Natural killer cell treated with Interleukin-12 subunit alpha and Interleukin-12 subunit beta and Interleukin-15 and Interleukin-18, amount 100 ng/mL, for 72 hours (primary cell): ENCODE measurements around the gene PIGX. TPM values are rescaled to one million over a fixed set of nuclear protein-coding genes. Genes with fewer than 3 reads are reported as not detected.

Experiments used
- ATAC-seq, 2 donors: fragments of 150-1000 bp; cut with Tn5 transposase in 1 of 2; sonication (Bioruptor Pico), chemical (Tn5 transposase) in 1 of 2; 2 replicates each; pipeline ENCODE4 v1.10.0; 2021
- DNase-seq: peaks from one replicate; pipeline ENCODE4 v3.0.0; 2022; ENCODE audit warnings: low spot score
- H3K27ac Mint-ChIP-seq, 2 donors: 1 replicate in 1 of 2; 2 replicates in 1 of 2; pipeline ENCODE4 v1.8.0; 2022; ENCODE audit warnings: mixed read lengths in 2 of 2, mild to moderate bottlenecking in 1 of 2, moderate library complexity in 1 of 2
- H3K27me3 Mint-ChIP-seq, 2 donors: 1 replicate in 1 of 2; 2 replicates in 1 of 2; pipeline ENCODE4 v1.8.0; 2022; ENCODE audit warnings: mixed read lengths in 2 of 2
- H3K36me3 Mint-ChIP-seq: one replicate; pipeline ENCODE4 v1.8.0; 2022; ENCODE audit warnings: mixed read lengths
- H3K4me1 Mint-ChIP-seq, 2 donors: 1 replicate in 1 of 2; 2 replicates in 1 of 2; pipeline ENCODE4 v1.8.0; 2022; ENCODE audit warnings: low read depth in 2 of 2, mixed read lengths in 2 of 2, mild to moderate bottlenecking in 1 of 2
- H3K4me3 Mint-ChIP-seq: one replicate; pipeline ENCODE4 v1.8.0; 2022; ENCODE audit warnings: mixed read lengths
- H3K9me3 Mint-ChIP-seq: 2 replicates; pipeline ENCODE4 v1.8.0; 2022; ENCODE audit warnings: mixed read lengths
- total RNA-seq, 2 donors: library from RNA; stranded (reverse); gene quantifications; one replicate each; pipeline ENCODE4 v1.2.3, GENCODE V29; 2022

PIGX gene
- total RNA-seq, 2 donors from 2014 or later = 28.1 to 33.6 TPM

DNA sequence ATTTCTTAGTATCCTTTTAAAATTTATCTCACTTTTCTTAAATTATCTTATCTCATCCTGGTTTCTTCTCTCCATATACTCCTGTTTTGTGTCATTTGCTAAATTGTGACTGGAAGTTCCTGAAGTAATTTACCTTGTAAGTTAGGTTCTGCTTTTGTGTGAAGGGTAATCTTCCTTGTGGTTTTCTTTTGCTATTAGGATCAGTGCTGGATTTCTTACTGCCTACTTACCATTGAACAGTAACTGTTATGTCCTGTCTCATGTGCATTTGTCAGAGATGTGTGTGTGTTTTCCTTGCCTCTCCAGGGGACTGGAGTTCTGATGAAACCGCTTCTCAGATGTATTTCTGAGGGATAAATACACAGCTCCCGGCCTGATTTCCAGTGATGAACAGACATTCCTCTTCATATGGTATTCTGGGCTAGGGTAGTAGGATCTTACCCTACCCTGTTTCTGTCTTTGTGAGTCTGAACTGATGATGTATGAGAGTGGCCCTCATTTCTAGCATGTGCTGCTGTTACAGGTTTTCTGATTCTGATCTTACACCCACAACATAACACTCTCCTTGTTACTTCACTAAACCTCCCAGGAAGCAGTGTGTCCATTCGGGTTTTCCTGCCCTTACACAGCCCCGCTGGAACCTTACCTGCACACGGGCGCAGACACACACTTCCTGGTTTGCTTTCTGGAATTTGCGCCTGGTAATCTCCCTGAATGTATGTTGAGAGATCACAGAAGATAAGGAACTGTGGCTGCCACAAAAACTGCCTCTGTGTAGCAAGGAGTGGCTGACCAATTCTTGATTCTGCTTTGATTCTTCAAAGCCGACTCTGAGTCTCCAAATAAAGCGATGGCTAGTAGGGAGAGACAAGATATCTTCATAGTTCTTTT is 42.2 kb downstream of the PIGX start:
- H3K36me3 Mint-ChIP-seq = peaks cover 31% of the 10 kb centered on the region
- peaks cover 40 to 48% of the 10 kb centered on the region in 2 donors for H3K4me1 Mint-ChIP-seq
- H3K4me3 Mint-ChIP-seq = no peak overlapping the region
- H3K27me3 Mint-ChIP-seq = no peaks in the 10 kb centered on the region
- peaks cover 7% of the 10 kb centered on the region for H3K9me3 Mint-ChIP-seq
- no peak for DNase-seq
- ATAC-seq = no peak
- H3K27ac Mint-ChIP-seq = peak overlapping the region in 1 of 2 donors; percentile 56

DNA sequence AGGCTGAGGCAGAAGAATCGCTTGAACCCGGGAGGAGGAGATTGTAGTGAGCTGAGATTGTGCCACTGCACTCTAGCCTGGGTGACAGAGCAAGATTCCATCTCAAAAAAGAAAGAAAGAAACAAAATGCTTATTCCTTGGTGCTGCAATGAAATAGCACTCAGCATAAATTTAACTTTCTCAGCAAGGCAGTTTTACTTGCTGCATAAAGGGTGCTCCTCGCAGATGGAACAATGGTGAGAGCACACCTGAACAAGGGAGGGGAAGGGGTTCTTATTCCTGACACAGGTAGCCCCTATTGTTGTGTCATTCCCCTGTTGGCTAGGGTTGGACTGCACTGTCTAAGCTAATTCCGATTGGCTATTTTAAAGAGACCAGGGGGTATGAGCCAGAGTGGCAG is 44.6 kb downstream of the PIGX start:
- Mint-ChIP-seq H3K4me1 (peaks cover 39 to 43% of the 10 kb centered on the region in 2 donors), H3K27me3 (no peaks in the 10 kb centered on the region), H3K9me3 (peaks cover 7% of the 10 kb centered on the region), H3K36me3 (peaks cover 31% of the 10 kb centered on the region), H3K27ac (no peak overlapping the region), H3K4me3 (no peak overlapping the region)
- DNase-seq (no peak), ATAC-seq (no peak)

DNA sequence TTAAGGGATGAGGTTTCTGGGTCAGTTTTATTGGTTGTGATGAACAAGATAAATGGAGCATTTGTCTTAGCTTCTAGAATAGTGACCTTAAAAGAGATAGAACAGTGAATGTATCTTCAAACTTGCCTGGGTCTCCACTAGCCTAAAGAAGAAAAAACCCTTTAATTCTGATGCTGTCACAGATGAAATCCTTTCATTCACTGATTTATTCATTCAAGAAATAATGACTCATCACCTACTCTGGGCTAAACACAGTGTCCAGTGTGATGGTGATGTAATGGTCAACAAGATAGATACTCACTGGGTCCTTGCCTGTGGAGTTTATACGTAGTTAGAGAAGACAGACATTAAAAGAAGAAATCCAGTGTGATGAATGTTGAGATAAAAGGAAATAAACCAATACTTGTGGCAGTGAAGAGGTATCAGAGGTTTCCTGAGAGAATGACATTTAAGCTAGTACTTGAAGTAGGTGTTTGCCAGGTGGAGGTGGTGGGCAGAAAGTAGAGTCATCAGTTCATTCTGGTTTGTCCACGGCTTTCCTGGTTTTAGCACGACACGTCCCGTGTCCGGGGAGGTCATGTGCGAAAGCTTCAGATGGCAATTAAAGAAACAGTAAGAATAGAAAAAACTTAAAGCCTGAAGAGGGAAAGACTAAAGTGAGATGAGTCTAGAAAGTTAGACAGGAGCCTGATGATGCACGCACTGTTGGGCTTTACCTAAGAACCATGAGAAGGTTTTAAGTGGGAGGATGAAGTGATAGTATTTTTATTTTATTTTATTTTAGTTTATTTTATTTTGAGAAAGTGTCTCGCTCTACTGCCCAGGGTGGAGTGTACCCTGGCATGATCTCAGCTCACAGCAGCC is 45.9 kb downstream of the PIGX start:
- Mint-ChIP-seq H3K4me1 (peaks cover 41 to 47% of the 10 kb centered on the region in 2 donors), H3K27me3 (no peaks in the 10 kb centered on the region), H3K36me3 (peaks cover 31% of the 10 kb centered on the region), H3K27ac (peak overlapping the region; percentile 21 to 41), H3K9me3 (peaks cover 7% of the 10 kb centered on the region), H3K4me3 (no peak overlapping the region)
- ATAC-seq (no peak), DNase-seq (no peak)

DNA sequence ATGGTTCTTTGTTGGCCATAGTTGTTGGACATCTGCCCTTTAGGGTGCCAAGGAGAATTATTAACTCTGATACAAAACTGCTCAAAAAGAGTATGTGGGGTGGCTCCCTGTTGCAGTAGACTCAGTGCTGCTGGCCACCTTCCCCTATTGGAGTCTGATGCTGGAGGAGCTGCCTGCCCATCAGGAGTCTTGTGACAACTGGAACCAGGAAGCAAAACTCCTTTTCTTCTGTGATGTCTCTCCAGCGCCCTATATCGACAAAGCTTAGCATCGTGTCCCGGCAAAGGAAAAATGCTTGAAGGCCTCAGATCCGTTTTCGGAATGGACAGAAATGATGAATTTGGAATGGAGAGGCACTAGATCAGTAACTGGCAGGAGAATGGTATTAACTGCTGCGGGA is 51.0 kb downstream of the PIGX start:
- H3K4me3 Mint-ChIP-seq = no peak overlapping the region
- H3K27me3 Mint-ChIP-seq = no peaks in the 10 kb centered on the region
- DNase-seq (no peak), ATAC-seq (no peak)
- no peaks in the 10 kb centered on the region for H3K9me3 Mint-ChIP-seq
- no peak overlapping the region for H3K27ac Mint-ChIP-seq
- peaks cover 20% of the 10 kb centered on the region in 2 donors for H3K4me1 Mint-ChIP-seq
- H3K36me3 Mint-ChIP-seq = peaks cover 6% of the 10 kb centered on the region

DNA sequence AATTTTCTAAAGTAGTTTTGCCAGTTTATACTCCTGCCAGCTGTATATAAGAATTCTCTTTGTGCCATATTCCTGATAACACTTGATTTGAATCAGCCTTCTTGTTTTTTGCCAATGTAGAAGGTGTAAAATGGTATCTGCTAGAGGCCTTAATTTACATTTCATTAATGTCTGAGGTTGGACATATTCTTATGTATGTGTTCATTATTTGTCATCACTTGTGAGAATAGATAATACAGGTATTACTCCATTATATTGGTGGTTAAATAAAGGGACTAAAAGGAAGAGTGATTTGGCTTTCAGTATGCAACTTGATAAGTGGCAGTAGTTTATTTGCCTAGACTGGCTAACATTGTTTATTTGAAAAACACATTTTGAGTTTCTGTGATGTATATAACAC is 53.3 kb downstream of the PIGX start:
- H3K9me3 Mint-ChIP-seq = no peaks in the 10 kb centered on the region
- DNase-seq = no peak
- ATAC-seq = no peak
- peaks cover 10 to 13% of the 10 kb centered on the region in 2 donors for H3K4me1 Mint-ChIP-seq
- H3K27ac Mint-ChIP-seq = no peak overlapping the region
- no peak overlapping the region for H3K4me3 Mint-ChIP-seq
- H3K36me3 Mint-ChIP-seq = peaks cover 5% of the 10 kb centered on the region
- H3K27me3 Mint-ChIP-seq = no peaks in the 10 kb centered on the region

DNA sequence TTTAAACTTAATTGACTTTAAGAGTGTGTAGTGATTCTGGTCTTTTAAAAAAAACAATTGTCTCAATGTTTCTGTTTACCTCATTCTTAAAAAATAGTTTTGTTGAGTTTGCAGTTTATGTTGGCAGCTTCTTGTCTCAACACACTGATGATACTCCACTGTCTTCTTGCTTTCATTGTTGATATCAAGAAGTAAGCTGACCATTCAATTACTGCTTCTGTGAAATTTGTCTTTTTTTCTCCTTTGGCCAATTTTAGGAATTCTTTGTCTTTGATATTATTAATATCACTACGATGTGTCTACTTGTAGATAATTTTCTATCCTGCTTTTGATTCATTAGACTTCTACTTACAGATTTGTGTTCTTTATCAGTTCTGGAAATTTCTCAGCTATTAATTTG is 58.9 kb downstream of the PIGX start:
- no peak overlapping the region for H3K27ac Mint-ChIP-seq
- no peak for ATAC-seq
- no peak overlapping the region for H3K4me3 Mint-ChIP-seq

DNA sequence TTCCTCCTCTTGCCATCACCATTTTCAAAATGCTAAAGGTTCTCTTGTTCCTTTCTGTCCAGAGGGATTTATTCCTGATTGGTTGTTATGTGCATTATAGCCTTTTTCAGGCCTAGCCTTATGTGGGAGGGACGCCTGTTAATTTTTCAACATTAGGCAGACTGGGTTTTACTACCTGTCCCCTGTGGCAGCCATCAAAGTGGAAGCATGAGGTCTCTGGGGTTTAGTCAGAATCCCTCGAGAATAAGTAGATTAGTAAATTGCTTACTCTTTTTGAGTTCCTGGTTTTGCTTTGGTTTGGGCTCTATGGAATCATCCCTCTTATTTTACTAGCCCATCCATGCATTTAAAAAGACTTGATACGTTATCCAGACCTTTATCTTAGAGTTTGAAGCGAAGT is 59.9 kb downstream of the PIGX start:
- Mint-ChIP-seq H3K27me3 (no peaks in the 10 kb centered on the region), H3K4me1 (peaks cover 45 to 46% of the 10 kb centered on the region in 2 donors), H3K4me3 (no peak overlapping the region), H3K9me3 (no peaks in the 10 kb centered on the region), H3K27ac (peak overlapping the region in 1 of 2 donors; percentile 24), H3K36me3 (no peaks in the 10 kb centered on the region)
- no peak for ATAC-seq
- no peak for DNase-seq

More for the DNA sequence above, 58.9 kb downstream of the PIGX start:
- H3K36me3 Mint-ChIP-seq = no peaks in the 10 kb centered on the region
- no peaks in the 10 kb centered on the region for H3K9me3 Mint-ChIP-seq
- no peaks in the 10 kb centered on the region for H3K27me3 Mint-ChIP-seq
- no peak for DNase-seq
- H3K4me1 Mint-ChIP-seq = peaks cover 41 to 45% of the 10 kb centered on the region in 2 donors

DNA sequence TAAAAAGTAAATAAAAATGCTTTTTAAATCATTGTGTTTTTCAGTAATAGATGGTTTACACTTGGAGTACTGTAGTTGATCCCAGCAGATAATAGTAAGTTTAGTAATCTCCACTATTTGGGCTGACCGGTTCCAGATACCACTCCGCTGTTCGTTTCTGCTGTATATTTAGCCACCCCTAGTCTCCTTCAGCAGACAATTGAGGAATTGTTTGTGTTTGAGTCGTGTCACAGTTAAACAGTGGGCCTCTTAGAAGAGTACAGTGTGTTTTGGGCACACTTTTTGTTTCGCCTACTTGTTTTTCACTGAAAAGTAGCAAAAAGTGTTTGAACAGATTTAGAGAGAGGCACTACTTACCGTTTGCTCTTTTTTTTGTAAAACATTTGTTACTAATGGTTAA is 60.7 kb downstream of the PIGX start:
- DNase-seq = no peak
- H3K27me3 Mint-ChIP-seq = no peaks in the 10 kb centered on the region
- H3K4me3 Mint-ChIP-seq = no peak overlapping the region
- H3K36me3 Mint-ChIP-seq = no peaks in the 10 kb centered on the region
- H3K27ac Mint-ChIP-seq = peak overlapping the region in 1 of 2 donors; percentile 24
- H3K9me3 Mint-ChIP-seq = no peaks in the 10 kb centered on the region
- H3K4me1 Mint-ChIP-seq = peaks cover 47 to 48% of the 10 kb centered on the region in 2 donors
- no peak for ATAC-seq

DNA sequence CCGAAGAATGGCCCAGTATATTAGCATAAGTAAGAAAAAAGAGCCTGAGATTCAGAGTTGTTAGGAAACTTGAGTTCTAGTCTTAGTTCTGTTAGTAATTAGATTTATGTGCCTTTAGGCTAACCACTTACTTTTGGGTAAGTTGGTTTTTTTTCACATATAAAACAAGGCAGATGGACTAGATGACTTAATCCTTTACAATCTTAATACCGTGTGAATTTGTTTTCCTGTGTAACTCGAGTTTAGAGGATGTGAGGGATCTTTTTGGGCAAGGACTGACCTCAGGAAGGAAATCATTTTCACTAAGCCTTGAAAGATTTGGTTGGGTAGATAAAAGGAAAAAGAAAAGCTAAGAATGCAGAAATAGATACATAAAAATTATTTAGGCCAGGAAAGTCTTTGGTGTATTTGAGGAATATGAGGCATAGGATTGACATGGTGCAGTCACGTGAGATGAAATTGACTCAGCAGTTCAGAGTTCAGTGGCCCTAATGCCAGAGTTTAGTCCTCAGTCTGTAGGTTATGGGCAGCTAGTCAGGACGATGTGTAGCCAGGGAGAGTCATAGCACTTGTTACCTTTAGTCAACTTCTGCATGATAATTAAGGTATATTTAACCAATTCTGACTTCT is 62.1 kb downstream of the PIGX start:
- peak in 1 of 2 donors; percentile 75 for ATAC-seq

DNA sequence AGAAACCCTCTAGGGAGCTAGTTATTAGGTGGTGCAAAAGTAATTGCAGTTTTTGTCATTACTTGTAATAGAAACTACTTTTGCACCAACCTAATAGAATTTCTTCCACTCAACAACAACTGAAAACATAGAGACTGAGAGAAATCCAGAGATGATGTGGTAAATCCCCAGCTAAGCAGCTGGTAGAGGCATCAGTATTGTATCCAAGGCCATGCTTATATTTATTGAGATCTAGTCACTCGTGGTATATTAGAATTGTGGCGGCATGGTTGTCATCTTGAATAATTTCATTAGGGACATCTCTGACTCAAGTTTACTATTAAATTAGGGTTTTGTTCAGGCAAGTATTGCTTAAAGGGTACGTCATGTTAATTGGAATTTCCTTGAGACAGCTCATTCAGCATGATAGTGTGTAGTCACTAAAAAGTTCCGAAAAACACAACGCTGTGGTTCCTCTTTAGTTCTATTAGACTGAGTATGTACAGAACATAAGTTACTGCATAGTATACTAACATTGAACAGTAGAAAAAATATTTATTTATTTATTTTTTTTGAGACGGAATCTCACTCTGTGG is 62.8 kb downstream of the PIGX start:
- Mint-ChIP-seq H3K27me3 (no peaks in the 10 kb centered on the region), H3K9me3 (no peaks in the 10 kb centered on the region), H3K4me3 (no peak overlapping the region), H3K36me3 (peaks cover 4% of the 10 kb centered on the region), H3K4me1 (peaks cover 60 to 68% of the 10 kb centered on the region in 2 donors), H3K27ac (peak overlapping the region; percentile 27 to 40)
- DNase-seq = no peak
- ATAC-seq = no peak

More for the DNA sequence above, 62.1 kb downstream of the PIGX start:
- Mint-ChIP-seq H3K27ac (peak overlapping the region; percentile 27 to 40), H3K4me3 (peak overlapping the region; percentile 17), H3K9me3 (no peaks in the 10 kb centered on the region), H3K4me1 (peaks cover 55 to 62% of the 10 kb centered on the region in 2 donors), H3K27me3 (no peaks in the 10 kb centered on the region), H3K36me3 (no peaks in the 10 kb centered on the region)
- DNase-seq = no peak

DNA sequence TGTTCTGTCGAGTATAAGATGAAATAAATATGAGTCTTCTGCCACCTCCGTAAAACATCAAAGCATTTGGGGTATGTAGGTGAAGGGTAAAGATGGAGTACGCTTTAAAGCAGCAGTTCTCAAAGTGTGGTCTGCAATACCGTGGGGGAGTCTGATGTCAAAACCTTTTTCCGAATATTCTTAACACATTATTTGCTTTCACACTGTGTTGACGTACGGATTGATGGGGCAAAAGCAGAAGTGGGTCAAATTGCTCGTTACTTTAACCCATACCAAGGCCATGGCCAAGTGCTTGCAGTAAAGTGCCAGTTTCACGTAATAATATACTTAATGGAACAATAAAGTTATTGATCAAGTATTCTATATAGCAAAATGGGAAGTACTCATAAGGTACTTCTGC is 63.8 kb downstream of the PIGX start:
- H3K4me1 Mint-ChIP-seq = peaks cover 63 to 71% of the 10 kb centered on the region in 2 donors
- H3K4me3 Mint-ChIP-seq = no peak overlapping the region
- peaks cover 6% of the 10 kb centered on the region for H3K36me3 Mint-ChIP-seq
- ATAC-seq (no peak), DNase-seq (no peak)
- peak overlapping the region in 1 of 2 donors; percentile 2 for H3K27ac Mint-ChIP-seq
- H3K9me3 Mint-ChIP-seq = no peaks in the 10 kb centered on the region
- H3K27me3 Mint-ChIP-seq = no peaks in the 10 kb centered on the region

DNA sequence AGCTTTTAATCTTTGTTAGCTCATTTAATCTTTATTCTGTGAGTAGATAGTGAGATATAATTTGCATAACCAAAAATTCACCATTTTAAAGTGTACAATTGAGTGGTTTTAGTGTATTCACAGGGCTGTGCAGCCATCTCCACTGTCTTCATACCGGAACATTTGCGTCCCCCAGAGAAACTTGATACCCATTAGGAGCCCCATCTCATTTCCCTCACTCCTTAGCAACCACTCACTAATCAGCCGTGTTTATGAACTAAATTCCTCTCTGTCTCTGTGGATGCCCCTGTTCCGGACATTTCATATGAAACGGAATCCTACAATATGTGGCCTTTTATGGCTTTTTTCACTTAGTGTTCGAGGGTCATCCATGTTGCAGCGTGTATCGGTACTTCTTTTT is 65.7 kb downstream of the PIGX start:
- H3K36me3 Mint-ChIP-seq = peaks cover 6% of the 10 kb centered on the region
- DNase-seq (no peak), ATAC-seq (no peak)
- no peaks in the 10 kb centered on the region for H3K9me3 Mint-ChIP-seq
- no peaks in the 10 kb centered on the region for H3K27me3 Mint-ChIP-seq
- peaks cover 46 to 52% of the 10 kb centered on the region in 2 donors for H3K4me1 Mint-ChIP-seq
- H3K27ac Mint-ChIP-seq = no peak overlapping the region
- H3K4me3 Mint-ChIP-seq = no peak overlapping the region

DNA sequence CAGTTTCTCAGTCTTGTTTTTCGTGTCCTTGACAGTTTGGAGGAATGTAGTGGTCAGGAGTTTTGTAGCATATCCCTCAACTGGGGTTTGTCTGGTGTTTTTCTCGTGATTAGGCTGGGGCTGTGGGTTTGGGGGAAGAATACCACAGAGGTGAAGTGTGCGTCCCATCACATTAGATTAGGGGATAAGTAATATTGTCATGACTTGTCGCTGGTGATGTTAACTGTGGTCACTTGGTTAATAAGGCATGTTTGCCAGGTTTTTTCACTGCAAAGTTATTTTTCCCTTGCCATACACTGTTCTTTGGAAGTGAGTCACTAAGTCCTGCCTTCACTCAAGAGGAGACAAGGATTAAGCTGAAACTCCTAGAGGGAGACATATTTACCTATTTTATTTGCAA is 66.6 kb downstream of the PIGX start:
- H3K9me3 Mint-ChIP-seq = no peaks in the 10 kb centered on the region
- no peak overlapping the region for H3K4me3 Mint-ChIP-seq
- ATAC-seq (no peak), DNase-seq (no peak)
- peaks cover 43 to 47% of the 10 kb centered on the region in 2 donors for H3K4me1 Mint-ChIP-seq
- H3K36me3 Mint-ChIP-seq = peaks cover 14% of the 10 kb centered on the region
- H3K27ac Mint-ChIP-seq = no peak overlapping the region
- H3K27me3 Mint-ChIP-seq = no peaks in the 10 kb centered on the region
